Activated CD4-positive, alpha-beta T cell treated with anti-CD3 and anti-CD28 coated beads, Interleukin-10, Interleukin-2, amounts not matched to agents 100 ng/mL and 50 ng/mL, durations not matched to agents 16 hours and 8 hours (primary cell): ENCODE results near the gene OR1L6.

Source experiments
- DNase-seq: peaks from one replicate; pipeline ENCODE4 v3.0.0-alpha.2; 2020

OR1L6 gene

GRCh38 chr9:122742003-122742402 is at the start of gene OR1L6:
OR1L6 (plus strand) TSS chr9:122742303; CDS start chr9:122749848, 7,545 bp downstream.
- no peak for DNase-seq

- no peak for DNase-seq
Measured at GRCh38 chr9:122695696-122696095, 46.4 kb upstream of the OR1L6 start.

- no peak for DNase-seq
Measured at GRCh38 chr9:122718038-122718437, 24.1 kb upstream of the OR1L6 start.

GRCh38 chr9:122719218-122719617 is 22.9 kb upstream of the OR1L6 start:
- DNase-seq = no peak

GRCh38 chr9:122723690-122724089 is 18.4 kb upstream of the OR1L6 start, which contains the start of gene OR1L4:
OR1L4 (plus strand) TSS chr9:122723990; CDS start chr9:122723990, 0 bp downstream.
- no peak for DNase-seq

- DNase-seq = no peak
Measured at GRCh38 chr9:122754825-122755224, 12.7 kb downstream of the OR1L6 start.

GRCh38 chr9:122767817-122768216 is 25.7 kb downstream of the OR1L6 start:
- DNase-seq = no peak

GRCh38 chr9:122777052-122777451 is 34.9 kb downstream of the OR1L6 start:
- DNase-seq = no peak

GRCh38 chr9:122777935-122778627 is 36.0 kb downstream of the OR1L6 start:
- DNase-seq = no peak

GRCh38 chr9:122779181-122779580 is 37.1 kb downstream of the OR1L6 start:
- no peak for DNase-seq

GRCh38 chr9:122780026-122780425 is 37.9 kb downstream of the OR1L6 start:
- DNase-seq = no peak

- no peak for DNase-seq
Measured at GRCh38 chr9:122781671-122782070, 39.6 kb downstream of the OR1L6 start.

- DNase-seq = no peak
Measured at GRCh38 chr9:122785269-122785668, 43.2 kb downstream of the OR1L6 start.

- no peak for DNase-seq
Measured at GRCh38 chr9:122786338-122786737, 44.2 kb downstream of the OR1L6 start.

GRCh38 chr9:122788831-122789230 is 46.7 kb downstream of the OR1L6 start, which contains the start of gene OR5C1:
OR5C1 (plus strand) TSS chr9:122788933; CDS start chr9:122788933, 0 bp downstream.
- DNase-seq = no peak

- no peak for DNase-seq
Measured at GRCh38 chr9:122789256-122790046, 47.3 kb downstream of the OR1L6 start.

- no peak for DNase-seq
Measured at GRCh38 chr9:122791872-122792669, 50.0 kb downstream of the OR1L6 start.

- DNase-seq = no peak
Measured at GRCh38 chr9:122797316-122798063, 55.4 kb downstream of the OR1L6 start.
